Colonic mucosa (tissue), 4 donors: ENCODE measurements around the gene DPYSL3. TPM values are rescaled to one million over a fixed set of nuclear protein-coding genes. Genes with fewer than 3 reads are reported as not detected.

Experiments used
- DNase-seq: peaks from one replicate; pipeline ENCODE4 v3.0.0-alpha.2; 2020
- H3K27ac ChIP-seq: fragments of 200-600 bp; one replicate; pipeline ENCODE4 v1.8.0; 2021
- H3K27me3 ChIP-seq: fragments of 200-600 bp; one replicate; pipeline ENCODE4 v1.8.0; 2021
- H3K36me3 ChIP-seq: fragments of 200-600 bp; one replicate; pipeline ENCODE4 v1.8.0; 2021
- H3K4me1 ChIP-seq: fragments of 200-600 bp; one replicate; pipeline ENCODE4 v1.8.0; 2021; ENCODE audit warnings: mild to moderate bottlenecking
- H3K4me3 ChIP-seq: fragments of 200-600 bp; one replicate; pipeline ENCODE4 v1.8.0; 2021
- H3K9ac ChIP-seq, 2 donors: one replicate each; pipeline ENCODE4 v1.7.0; 2013; ENCODE audit warnings: control low read depth in 2 of 2, low read depth in 2 of 2, low read length in 2 of 2
- H3K9me3 ChIP-seq: fragments of 200-600 bp; one replicate; pipeline ENCODE4 v1.8.0; 2021
- CTCF ChIP-seq: fragments of 200-600 bp; IDR thresholded peaks from one replicate; pipeline ENCODE4 v1.8.0; 2022; ENCODE audit warnings: antibody characterized with exemption, mild to moderate bottlenecking
- intact Hi-C: fragments of 100-400 bp; cut with DNase I; formaldehyde crosslinking; loops from one replicate; pipeline ENCODE4 v1.14.1; 2022
- total RNA-seq, 2 donors: library from RNA; stranded (reverse); fragmentation: NEBNext Ultra II Directional in 1 of 2; extraction: Animal tissue kit (Norgen Biotek cat#: 25700) in 1 of 2; gene quantifications; one replicate each; pipeline ENCODE4 v1.2.1, GENCODE V29; 2021
- donor health status: healthy.
- donor health status: DM: no; HTN: no; CAD: no.
- donor health status: DM: no; HTN: no; CAD: no.

The DPYSL3 gene
- total RNA-seq, 2 donors from 2014 or later: 8.8 to 32.2 TPM

GRCh38 chr5:147510885-147511284, 1.0 kb upstream of the DPYSL3 start:
- Histone ChIP-seq H3K27me3 (peaks cover 7% of the 10 kb centered on the region), H3K9ac (no peak overlapping the region), H3K27ac (no peak overlapping the region), H3K4me3 (no peak overlapping the region), H3K9me3 (no peaks in the 10 kb centered on the region), H3K4me1 (no peaks in the 10 kb centered on the region), H3K36me3 (no peaks in the 10 kb centered on the region)
- no peak for DNase-seq
- intact Hi-C loops: no loop called here
- no peak for TF ChIP-seq CTCF

- no peak for TF ChIP-seq CTCF
- intact Hi-C loops: no loop called here
- Histone ChIP-seq H3K27me3 (peaks cover 7% of the 10 kb centered on the region), H3K9me3 (no peaks in the 10 kb centered on the region), H3K36me3 (no peaks in the 10 kb centered on the region), H3K9ac (peak overlapping the region; percentile 49 to 83), H3K27ac (peak overlapping the region; percentile 71), H3K4me1 (no peaks in the 10 kb centered on the region), H3K4me3 (peak overlapping the region; percentile 47)
- DNase-seq: peak; percentile 29
These were observed 693 bp downstream of the DPYSL3 start for GRCh38 chr5:147509041-147509709.

- H3K9me3 ChIP-seq: no peaks in the 10 kb centered on the region
- H3K4me1 ChIP-seq: no peaks in the 10 kb centered on the region
- H3K27ac ChIP-seq: peak overlapping the region; percentile 71
- intact Hi-C loops: no loop called here
- H3K36me3 ChIP-seq: no peaks in the 10 kb centered on the region
- no peak for TF ChIP-seq CTCF
- no peak for DNase-seq
- peaks cover 7% of the 10 kb centered on the region for H3K27me3 ChIP-seq
- H3K9ac ChIP-seq: peak overlapping the region in 1 of 2 donors; percentile 83
- peak overlapping the region; percentile 47 for H3K4me3 ChIP-seq
These were observed 1.2 kb downstream of the DPYSL3 start for GRCh38 chr5:147508711-147509040.

- DNase-seq: no peak
- H3K9me3 ChIP-seq: no peaks in the 10 kb centered on the region
- no peak for TF ChIP-seq CTCF
- H3K9ac ChIP-seq: peak overlapping the region in 1 of 2 donors; percentile 16
- H3K4me3 ChIP-seq: no peak overlapping the region
- no peaks in the 10 kb centered on the region for H3K36me3 ChIP-seq
- intact Hi-C loops: no loop called here
- H3K27ac ChIP-seq: peak overlapping the region; percentile 71
- peaks cover 7% of the 10 kb centered on the region for H3K27me3 ChIP-seq
- H3K4me1 ChIP-seq: no peaks in the 10 kb centered on the region
These were observed 2.3 kb downstream of the DPYSL3 start for GRCh38 chr5:147507480-147508126.

GRCh38 chr5:147504535-147504934, 5.3 kb downstream of the DPYSL3 start:
- no peaks in the 10 kb centered on the region for H3K9me3 ChIP-seq
- H3K4me3 ChIP-seq: no peak overlapping the region
- H3K36me3 ChIP-seq: no peaks in the 10 kb centered on the region
- no peak overlapping the region for H3K9ac ChIP-seq
- H3K4me1 ChIP-seq: no peaks in the 10 kb centered on the region
- peaks cover 5% of the 10 kb centered on the region for H3K27me3 ChIP-seq
- no peak for TF ChIP-seq CTCF
- intact Hi-C loops: no loop called here
- DNase-seq: no peak
- H3K27ac ChIP-seq: no peak overlapping the region
